GM23248 (cell line): Measurements from ENCODE around the gene NDUFS5.

Source experiments
- EZH2 ChIP-seq: fragments of 200-600 bp; sonication (generic); IDR thresholded peaks from 2 replicates; pipeline ENCODE4 v1.6.1; 2018; ENCODE audit warnings: antibody characterized with exemption, mild to moderate bottlenecking; ENCODE audit not compliant: insufficient read depth, poor library complexity, severe bottlenecking
- EZH2phosphoT487 ChIP-seq: fragments of 200-600 bp; sonication (generic); IDR thresholded peaks from 2 replicates; pipeline ENCODE4 v1.6.1; 2018; ENCODE audit warnings: antibody characterized with exemption, moderate library complexity, mild to moderate bottlenecking, low read depth; ENCODE audit not compliant: insufficient read depth

GRCh38 chr1:39080269-39080826, 54.2 kb downstream of the NDUFS5 start:
- no peak for TF ChIP-seq EZH2
- no peak for TF ChIP-seq EZH2phosphoT487
